ENCODE data around the gene CHAMP1.

DNA sequence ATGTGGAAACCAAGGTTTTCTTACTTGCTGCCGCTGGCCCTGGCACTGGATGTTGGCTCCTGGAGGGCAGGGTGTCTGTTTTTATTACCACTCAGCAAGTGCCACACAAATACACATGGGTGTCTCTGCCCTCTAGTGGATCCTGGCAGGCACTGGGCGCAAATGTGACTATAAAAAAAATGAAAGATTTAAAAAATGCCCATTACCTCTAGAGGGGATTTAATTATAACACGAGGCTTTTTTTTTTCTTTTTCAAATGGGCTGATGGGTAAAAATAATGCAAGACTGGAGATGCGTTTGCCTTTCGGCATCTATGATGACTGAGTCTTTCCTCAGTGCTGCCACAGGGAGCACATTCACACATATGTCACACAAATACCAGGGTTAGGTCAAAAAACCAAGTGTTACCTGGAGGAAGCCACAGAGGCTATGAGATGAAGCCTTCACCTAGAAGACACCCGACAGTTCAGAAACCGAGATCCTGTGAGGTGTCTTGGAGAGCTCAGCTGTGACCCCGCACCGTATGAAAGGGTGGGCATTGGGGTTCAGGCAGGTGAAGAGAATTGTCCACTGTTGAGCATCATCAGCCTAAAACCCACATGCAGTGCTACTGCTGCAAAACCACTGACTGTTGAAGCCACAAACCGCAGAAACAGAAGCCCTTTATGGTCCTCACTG is 25.7 kb downstream of the CHAMP1 start:
- TF ChIP-seq, protein P1, sequence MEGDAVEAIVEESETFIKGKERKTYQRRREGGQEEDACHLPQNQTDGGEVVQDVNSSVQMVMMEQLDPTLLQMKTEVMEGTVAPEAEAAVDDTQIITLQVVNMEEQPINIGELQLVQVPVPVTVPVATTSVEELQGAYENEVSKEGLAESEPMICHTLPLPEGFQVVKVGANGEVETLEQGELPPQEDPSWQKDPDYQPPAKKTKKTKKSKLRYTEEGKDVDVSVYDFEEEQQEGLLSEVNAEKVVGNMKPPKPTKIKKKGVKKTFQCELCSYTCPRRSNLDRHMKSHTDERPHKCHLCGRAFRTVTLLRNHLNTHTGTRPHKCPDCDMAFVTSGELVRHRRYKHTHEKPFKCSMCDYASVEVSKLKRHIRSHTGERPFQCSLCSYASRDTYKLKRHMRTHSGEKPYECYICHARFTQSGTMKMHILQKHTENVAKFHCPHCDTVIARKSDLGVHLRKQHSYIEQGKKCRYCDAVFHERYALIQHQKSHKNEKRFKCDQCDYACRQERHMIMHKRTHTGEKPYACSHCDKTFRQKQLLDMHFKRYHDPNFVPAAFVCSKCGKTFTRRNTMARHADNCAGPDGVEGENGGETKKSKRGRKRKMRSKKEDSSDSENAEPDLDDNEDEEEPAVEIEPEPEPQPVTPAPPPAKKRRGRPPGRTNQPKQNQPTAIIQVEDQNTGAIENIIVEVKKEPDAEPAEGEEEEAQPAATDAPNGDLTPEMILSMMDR (IDR thresholded peaks at IDR 0.05), result peak; percentile 30 to 80 (median 66)
- TF ChIP-seq POLR2A (IDR thresholded peaks at IDR 0.05), result no peak
